Smooth muscle cell (in vitro differentiated cells): Measurements from ENCODE around the gene MPST. TPM values are rescaled to one million over a fixed set of nuclear protein-coding genes. Genes with fewer than 3 reads are reported as not detected.

Experiments used
- DNase-seq: peaks from one replicate; lab custom pipeline; 2025; ENCODE audit not compliant: unreplicated experiment; lab: John Stamatoyannopoulos, UW
- H2AFZ ChIP-seq: fragments of 200-600 bp; sonication (generic); 2 replicates; pipeline ENCODE4 v1.6.0; 2016; ENCODE audit warnings: antibody characterized with exemption, low read depth, mild to moderate bottlenecking
- H3F3A ChIP-seq: fragments of 200-600 bp; sonication (generic); 2 replicates; pipeline ENCODE4 v1.6.0; 2017; ENCODE audit warnings: antibody characterized with exemption, low read depth
- H3K27ac ChIP-seq: fragments of 200-600 bp; sonication (generic); 2 replicates; pipeline ENCODE4 v1.5.1; 2016; ENCODE audit warnings: low read depth, mild to moderate bottlenecking
- H3K27me3 ChIP-seq: fragments of 200-600 bp; sonication (generic); 2 replicates; pipeline ENCODE4 v1.6.1; 2016; ENCODE audit warnings: low read depth, mild to moderate bottlenecking
- H3K36me3 ChIP-seq: fragments of 200-600 bp; sonication (generic); 2 replicates; pipeline ENCODE4 v1.5.1; 2016; ENCODE audit warnings: low read depth
- H3K4me1 ChIP-seq: fragments of 200-600 bp; sonication (generic); 2 replicates; pipeline ENCODE4 v1.5.1; 2016; ENCODE audit warnings: low read depth
- H3K4me2 ChIP-seq: fragments of 200-600 bp; sonication (generic); 2 replicates; pipeline ENCODE4 v1.6.0; 2016; ENCODE audit warnings: mild to moderate bottlenecking
- H3K4me3 ChIP-seq: fragments of 200-600 bp; sonication (generic); 2 replicates; pipeline ENCODE4 v1.5.1; 2016; ENCODE audit warnings: mild to moderate bottlenecking
- H3K79me2 ChIP-seq: fragments of 200-600 bp; sonication (generic); 2 replicates; pipeline ENCODE4 v1.6.0; 2016; ENCODE audit warnings: low read depth, mild to moderate bottlenecking
- H3K9ac ChIP-seq: fragments of 200-600 bp; sonication (generic); 2 replicates; pipeline ENCODE4 v1.6.0; 2016; ENCODE audit warnings: low read depth
- H3K9me3 ChIP-seq: fragments of 200-600 bp; sonication (generic); replicated peaks from 2 replicates; pipeline ENCODE4 v1.5.1; 2016; ENCODE audit warnings: low read depth
- H4K20me1 ChIP-seq: fragments of 200-600 bp; sonication (generic); 2 replicates; pipeline ENCODE4 v1.6.0; 2016; ENCODE audit warnings: low read depth
- WGBS: methylation state at CpG from one replicate; pipeline ENCODE4 v1.1.7; 2016; ENCODE audit warnings: low lambda C conversion rate; 5-methylcytosine and 5-hydroxymethylcytosine counted together
- polyA plus RNA-seq: library from polyadenylated mRNA; unstranded; fragments of >200 nt; fragmentation: Nextera tagmentation; extraction: Ambion mirVana; gene quantifications from 2 replicates; pipeline ENCODE4 v1.2.1, GENCODE V29; 2016
- total RNA-seq: library from RNA; depleted of rRNA; stranded (reverse); fragments of >200 nt; gene quantifications from 2 replicates; pipeline ENCODE4 v1.2.3, GENCODE V29; 2014
- TF ChIP-seq, protein P1 (sequence below): fragments of 200-600 bp; sonication (generic); IDR thresholded peaks from 2 replicates; pipeline ENCODE4 v1.5.1; 2017; ENCODE audit warnings: borderline replicate concordance, mild to moderate bottlenecking, antibody characterized with exemption; ENCODE audit not compliant: insufficient read depth, poor library complexity, severe bottlenecking

The MPST gene
- total RNA-seq, result 49.9 and 55.3 TPM in 2 replicates
- 105 and 119 TPM in 2 replicates for polyA plus RNA-seq

DNA sequence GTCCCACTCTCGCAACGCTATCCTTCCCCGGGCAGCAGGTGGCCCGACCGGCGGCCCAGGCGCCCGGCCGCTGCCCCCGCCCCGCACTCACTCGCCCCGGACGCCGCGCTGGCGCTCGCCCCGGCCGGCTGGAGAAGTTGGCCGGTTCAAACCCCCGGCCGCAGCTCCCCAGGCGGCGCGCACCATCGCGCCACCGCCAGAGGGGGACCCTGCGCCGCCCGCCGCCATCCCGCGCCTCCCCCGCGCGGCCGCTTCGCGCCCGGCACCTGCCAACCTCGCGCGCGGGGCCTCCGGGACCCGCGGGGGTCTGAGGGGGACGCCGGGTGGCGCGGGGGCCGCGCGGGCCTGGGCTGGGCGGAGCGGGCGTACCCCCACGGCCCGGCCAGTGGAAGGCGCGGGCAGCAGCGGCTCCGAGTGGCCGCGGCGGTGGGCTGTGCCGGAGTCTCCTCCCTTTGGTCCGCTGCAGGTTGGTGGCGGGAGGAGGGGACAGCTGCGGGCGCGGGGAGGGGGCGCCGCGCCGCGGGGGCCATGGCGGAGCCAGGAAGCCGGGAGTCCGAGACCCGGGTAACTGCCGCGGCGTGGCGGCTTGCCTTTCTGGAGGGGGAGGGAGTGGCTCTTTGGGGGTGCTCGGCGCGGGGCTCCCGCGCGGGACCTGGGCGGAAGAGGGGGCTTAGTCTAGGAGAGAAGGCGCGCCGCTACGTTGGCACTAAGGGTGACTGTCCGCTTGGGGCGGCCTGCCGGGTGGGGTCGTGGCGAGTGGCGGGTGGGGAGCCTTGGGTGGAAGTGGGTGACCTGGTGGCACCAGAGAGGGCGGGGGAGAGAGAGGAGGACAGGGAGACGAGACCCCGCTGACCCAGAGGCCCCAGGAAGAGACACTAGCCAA is at the start of gene MPST, which contains the start of gene TST:
Gene MPST (plus strand): TSS at position 434 of the 883 bp plus-strand sequence. CDS start 95 bp downstream, at position 529.
Gene TST (minus strand): TSS at position 139 of the 883 bp plus-strand sequence. CDS start 715 bp downstream, outside the sequence.
- Histone ChIP-seq H3F3A (no peaks in the 10 kb centered on the region), H3K4me2 (peak within 1 kb of the TSS; percentile 87), H4K20me1 (peaks cover 42% of the 10 kb centered on the region), H3K4me3 (peak within 1 kb of the TSS; percentile 90), H3K9me3 (no peaks in the 10 kb centered on the region), H3K79me2 (peaks cover 36% of the 10 kb centered on the region), H3K27me3 (no peaks in the 10 kb centered on the region), H3K36me3 (no peaks in the 10 kb centered on the region), H3K4me1 (peaks cover 9% of the 10 kb centered on the region), H3K27ac (peak within 1 kb of the TSS; percentile 1), H3K9ac (peak within 1 kb of the TSS; percentile 66), H2AFZ (peak within 1 kb of the TSS; percentile 92)
- DNase-seq, result peak; percentile 56
- TF ChIP-seq, protein P1, sequence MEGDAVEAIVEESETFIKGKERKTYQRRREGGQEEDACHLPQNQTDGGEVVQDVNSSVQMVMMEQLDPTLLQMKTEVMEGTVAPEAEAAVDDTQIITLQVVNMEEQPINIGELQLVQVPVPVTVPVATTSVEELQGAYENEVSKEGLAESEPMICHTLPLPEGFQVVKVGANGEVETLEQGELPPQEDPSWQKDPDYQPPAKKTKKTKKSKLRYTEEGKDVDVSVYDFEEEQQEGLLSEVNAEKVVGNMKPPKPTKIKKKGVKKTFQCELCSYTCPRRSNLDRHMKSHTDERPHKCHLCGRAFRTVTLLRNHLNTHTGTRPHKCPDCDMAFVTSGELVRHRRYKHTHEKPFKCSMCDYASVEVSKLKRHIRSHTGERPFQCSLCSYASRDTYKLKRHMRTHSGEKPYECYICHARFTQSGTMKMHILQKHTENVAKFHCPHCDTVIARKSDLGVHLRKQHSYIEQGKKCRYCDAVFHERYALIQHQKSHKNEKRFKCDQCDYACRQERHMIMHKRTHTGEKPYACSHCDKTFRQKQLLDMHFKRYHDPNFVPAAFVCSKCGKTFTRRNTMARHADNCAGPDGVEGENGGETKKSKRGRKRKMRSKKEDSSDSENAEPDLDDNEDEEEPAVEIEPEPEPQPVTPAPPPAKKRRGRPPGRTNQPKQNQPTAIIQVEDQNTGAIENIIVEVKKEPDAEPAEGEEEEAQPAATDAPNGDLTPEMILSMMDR, result peak; percentile 5
- WGBS, result under 1% methylated on average over 29 of the region's 107 CpGs

DNA sequence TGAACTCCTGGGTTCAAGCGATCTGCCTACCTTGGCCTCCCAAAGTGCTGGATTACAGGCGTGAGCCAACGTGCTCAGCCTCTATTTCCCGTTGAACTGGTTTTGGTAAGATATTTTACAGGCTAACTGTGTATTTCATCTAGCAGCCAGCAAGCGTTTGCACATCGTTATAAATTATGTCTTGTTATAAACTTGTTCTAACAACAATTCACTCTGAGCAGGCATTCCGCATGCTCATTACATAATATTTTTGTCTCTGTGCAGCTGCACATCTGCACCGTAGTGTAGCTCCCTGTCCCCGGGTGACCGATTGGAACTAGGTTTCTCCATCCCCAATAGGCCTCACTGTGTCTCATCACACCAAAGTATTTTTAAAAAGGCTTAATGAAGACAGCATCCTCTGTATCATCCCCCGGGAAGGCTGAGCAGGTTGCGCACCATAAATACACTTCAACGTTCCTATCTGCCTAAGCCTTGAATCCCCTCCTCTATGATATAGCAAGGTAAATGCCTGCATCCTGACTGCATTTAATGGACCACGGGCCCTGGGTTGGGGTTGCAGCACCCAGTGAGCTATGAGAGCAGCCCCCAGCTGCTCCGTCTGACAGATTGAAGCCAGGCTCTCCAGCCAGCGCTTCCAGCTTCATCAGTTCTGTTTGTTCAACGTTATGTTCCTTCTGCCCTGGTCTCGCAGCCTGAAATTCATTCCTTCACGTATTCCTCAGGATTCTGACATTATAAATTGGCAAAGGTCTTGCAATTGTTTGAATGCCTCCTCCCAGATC is 48.0 kb upstream of the MPST start:
- no peak for DNase-seq
- WGBS, result 87% methylated on average over 19 of the region's 19 CpGs
- Histone ChIP-seq H3K27ac (no peak overlapping the region), H3K9me3 (no peaks in the 10 kb centered on the region), H3K27me3 (peaks cover 4% of the 10 kb centered on the region), H3K4me3 (no peak overlapping the region), H2AFZ (no peak overlapping the region), H3K36me3 (no peaks in the 10 kb centered on the region), H3K79me2 (no peaks in the 10 kb centered on the region), H3K4me2 (no peak overlapping the region), H3K4me1 (no peaks in the 10 kb centered on the region), H3F3A (no peaks in the 10 kb centered on the region), H4K20me1 (no peaks in the 10 kb centered on the region), H3K9ac (no peak overlapping the region)
- TF ChIP-seq, protein P1, result no peak

DNA sequence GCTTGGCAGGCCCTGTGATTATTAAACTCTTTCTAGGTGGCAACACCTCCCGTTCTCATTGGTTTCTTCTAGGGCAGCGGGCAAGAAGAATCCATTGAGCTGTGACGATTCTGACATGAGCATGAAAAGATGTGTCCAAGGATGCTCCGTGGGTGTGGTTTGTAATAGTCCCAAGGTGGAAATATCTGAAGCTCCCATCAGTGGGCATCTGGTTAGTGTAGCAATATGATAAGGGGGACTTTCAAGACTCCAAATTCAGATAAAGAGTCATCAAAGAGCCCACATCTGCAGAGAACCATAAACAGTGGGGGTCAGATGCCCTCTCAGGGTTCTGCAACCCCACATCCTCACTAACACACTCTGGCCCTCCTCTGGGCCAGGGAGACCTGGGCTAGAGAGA is 42.9 kb upstream of the MPST start:
- Histone ChIP-seq H2AFZ (no peak overlapping the region), H3K27ac (no peak overlapping the region), H3K4me1 (no peaks in the 10 kb centered on the region), H3K4me3 (no peak overlapping the region), H4K20me1 (no peaks in the 10 kb centered on the region), H3F3A (no peaks in the 10 kb centered on the region), H3K27me3 (no peaks in the 10 kb centered on the region), H3K79me2 (no peaks in the 10 kb centered on the region), H3K9me3 (no peaks in the 10 kb centered on the region), H3K4me2 (no peak overlapping the region), H3K36me3 (no peaks in the 10 kb centered on the region), H3K9ac (no peak overlapping the region)
- TF ChIP-seq, protein P1, result no peak
- DNase-seq, result no peak
- 95% methylated on average over 4 of the region's 4 CpGs for WGBS
